ENCODE results near the gene NSUN4.
"Not testable (repeated sequence)": the region's sequence is repeated elsewhere in the genome, so short reads cannot be mapped to it uniquely, and the experiment has no call there.

Gene NSUN4

DNA sequence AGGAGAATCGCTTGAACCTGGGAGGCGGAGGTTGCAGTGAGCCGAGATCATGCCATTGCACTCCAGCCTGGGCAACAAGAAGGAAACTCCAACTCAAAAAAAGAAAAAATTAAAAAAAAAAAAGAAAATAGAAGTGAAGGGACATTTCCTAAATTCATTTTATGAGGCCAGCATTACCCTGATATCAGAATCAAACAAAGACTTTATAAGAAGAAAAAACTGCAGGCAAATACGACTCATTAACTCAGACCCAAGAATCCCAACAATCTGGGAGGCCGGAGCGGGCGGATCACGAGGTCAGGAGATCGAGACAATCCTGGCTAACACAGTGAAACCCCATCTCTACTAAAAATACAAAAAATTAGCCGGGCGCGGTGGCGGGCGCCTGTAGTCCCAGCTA is 3.2 kb upstream of the NSUN4 start:
- H3K4me3 Mint-ChIP-seq, H3K9me3 Mint-ChIP-seq, DNase-seq, H3K27ac Mint-ChIP-seq, H3K27me3 Mint-ChIP-seq: not testable (repeated sequence)
- H3K36me3 Mint-ChIP-seq (ENCODE audit: low read depth), result peaks cover 23% of the 10 kb centered on the region
- peaks cover 30% of the 10 kb centered on the region for H3K4me1 Mint-ChIP-seq (ENCODE audit: low read depth)

DNA sequence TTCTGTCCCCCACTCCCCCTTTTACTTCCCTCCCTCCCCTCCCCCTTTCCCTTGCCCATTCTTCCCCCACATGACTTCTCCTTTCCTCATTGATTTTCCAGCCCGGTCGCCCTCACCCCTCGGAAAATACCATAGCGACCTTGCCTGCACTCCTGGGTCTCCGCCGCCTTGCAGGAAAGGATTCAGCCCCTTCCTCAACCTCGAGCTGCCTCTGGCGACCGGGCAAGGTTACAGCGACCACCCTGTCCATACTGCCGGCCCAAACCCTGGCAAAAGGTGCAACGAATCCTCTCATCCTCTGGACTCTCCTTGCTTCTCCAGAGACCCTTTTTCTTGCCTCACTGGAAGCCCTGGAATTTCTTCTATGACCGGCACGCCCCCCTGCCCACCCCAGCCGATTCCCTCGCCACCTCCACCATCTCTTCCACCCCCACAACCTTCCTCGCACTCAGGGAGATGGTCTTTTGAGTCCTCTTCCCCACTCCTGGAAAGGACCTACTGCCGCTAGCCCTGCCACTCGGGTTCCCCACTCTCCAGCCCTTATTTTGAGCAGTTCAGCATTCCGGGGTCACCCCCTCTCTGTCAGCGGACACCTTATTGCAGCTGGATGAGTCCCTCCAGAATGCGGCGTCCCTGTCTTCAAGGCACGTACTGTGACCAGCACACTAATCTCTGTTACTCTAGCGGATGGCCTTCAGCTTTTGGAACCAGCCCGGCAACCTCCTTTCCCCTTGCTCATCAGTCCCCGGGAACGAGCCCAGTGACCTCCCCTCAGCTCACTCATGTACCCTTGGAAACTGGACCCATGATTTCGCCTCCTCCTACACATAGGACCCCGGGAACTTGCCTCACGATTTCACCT is 846 bp downstream of the NSUN4 start:
- Mint-ChIP-seq H3K27me3 (no peaks in the 10 kb centered on the region), H3K36me3 (ENCODE audit: low read depth) (peaks cover 62% of the 10 kb centered on the region), H3K4me3 (peak overlapping the region; percentile 99), H3K27ac (peak overlapping the region; percentile 100), H3K4me1 (ENCODE audit: low read depth) (peaks cover 59% of the 10 kb centered on the region), H3K9me3 (no peaks in the 10 kb centered on the region)
- no peak for DNase-seq

GRCh38 chr1:46342084-46342656 is 1.6 kb downstream of the NSUN4 start:
- DNase-seq, result no peak
- Mint-ChIP-seq H3K27me3 (no peaks in the 10 kb centered on the region), H3K4me1 (ENCODE audit: low read depth) (peaks cover 60% of the 10 kb centered on the region), H3K27ac (peak overlapping the region; percentile 100), H3K4me3 (peak overlapping the region; percentile 99), H3K9me3 (no peaks in the 10 kb centered on the region), H3K36me3 (ENCODE audit: low read depth) (peaks cover 68% of the 10 kb centered on the region)

- peaks cover 75% of the 10 kb centered on the region for H3K36me3 Mint-ChIP-seq (ENCODE audit: low read depth)
- H3K27me3 Mint-ChIP-seq, result no peaks in the 10 kb centered on the region
- peak overlapping the region; percentile 100 for H3K27ac Mint-ChIP-seq
- H3K4me3 Mint-ChIP-seq, result peak overlapping the region; percentile 99
- H3K4me1 Mint-ChIP-seq (ENCODE audit: low read depth), result peaks cover 65% of the 10 kb centered on the region
- DNase-seq, result no peak
- no peaks in the 10 kb centered on the region for H3K9me3 Mint-ChIP-seq
These were observed 2.2 kb downstream of the NSUN4 start for GRCh38 chr1:46342677-46343350.

- Mint-ChIP-seq H3K27ac (peak overlapping the region; percentile 100), H3K4me3 (no peak overlapping the region), H3K4me1 (ENCODE audit: low read depth) (peaks cover 71% of the 10 kb centered on the region), H3K27me3 (no peaks in the 10 kb centered on the region), H3K9me3 (no peaks in the 10 kb centered on the region), H3K36me3 (ENCODE audit: low read depth) (peaks cover 80% of the 10 kb centered on the region)
- DNase-seq, result no peak
These were observed 2.7 kb downstream of the NSUN4 start for GRCh38 chr1:46343351-46343695.

DNA sequence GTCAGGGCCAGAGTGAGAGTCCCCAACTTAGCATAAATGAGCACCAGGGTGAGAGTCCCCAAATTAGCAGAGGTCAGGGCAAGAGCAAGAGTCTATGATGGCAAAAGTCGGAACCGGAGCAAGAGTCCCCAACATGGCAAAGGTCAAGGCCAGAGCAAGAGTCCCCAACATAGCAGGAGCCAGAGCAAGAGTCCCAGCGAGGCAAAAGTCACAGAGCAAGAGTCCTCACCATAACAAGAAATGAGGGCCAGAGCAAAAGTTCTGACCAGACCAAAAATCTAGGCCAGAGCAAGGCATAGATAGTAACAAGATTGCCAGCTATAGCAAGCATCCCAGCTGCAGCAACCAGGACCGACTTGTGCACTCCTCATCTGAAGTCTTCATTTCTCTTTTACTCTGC is 3.1 kb downstream of the NSUN4 start:
- H3K4me1 Mint-ChIP-seq (ENCODE audit: low read depth), result peaks cover 70% of the 10 kb centered on the region

DNA sequence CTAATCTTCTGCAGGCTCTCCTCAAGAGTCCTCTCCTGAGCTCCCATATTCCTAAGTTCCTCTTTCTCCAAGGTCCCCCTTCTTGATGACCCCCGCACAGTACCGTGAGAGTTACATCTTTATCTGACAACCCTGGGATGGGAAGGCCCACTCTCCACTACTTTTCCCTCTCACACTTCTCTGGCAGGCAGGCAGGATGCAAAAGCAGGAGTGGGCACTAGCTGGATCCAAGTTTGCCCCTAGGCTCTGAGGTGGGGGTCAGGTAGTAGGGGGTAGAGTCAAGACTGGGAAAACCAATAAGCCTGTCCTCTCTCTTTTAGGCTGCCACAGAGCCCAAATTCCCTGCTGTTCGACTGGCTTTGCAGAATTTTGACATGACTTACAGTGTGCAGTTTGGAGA is 3.9 kb downstream of the NSUN4 start:
- Mint-ChIP-seq H3K36me3 (ENCODE audit: low read depth) (peaks cover 88% of the 10 kb centered on the region), H3K27me3 (no peaks in the 10 kb centered on the region), H3K4me3 (no peak overlapping the region), H3K27ac (peak overlapping the region; percentile 100), H3K9me3 (no peaks in the 10 kb centered on the region), H3K4me1 (ENCODE audit: low read depth) (peaks cover 66% of the 10 kb centered on the region)
- DNase-seq, result no peak

More for the DNA sequence above, 3.1 kb downstream of the NSUN4 start:
- Mint-ChIP-seq H3K4me3 (no peak overlapping the region), H3K27me3 (no peaks in the 10 kb centered on the region), H3K36me3 (ENCODE audit: low read depth) (peaks cover 83% of the 10 kb centered on the region), H3K27ac (peak overlapping the region; percentile 100), H3K9me3 (no peaks in the 10 kb centered on the region)
- DNase-seq, result no peak

DNA sequence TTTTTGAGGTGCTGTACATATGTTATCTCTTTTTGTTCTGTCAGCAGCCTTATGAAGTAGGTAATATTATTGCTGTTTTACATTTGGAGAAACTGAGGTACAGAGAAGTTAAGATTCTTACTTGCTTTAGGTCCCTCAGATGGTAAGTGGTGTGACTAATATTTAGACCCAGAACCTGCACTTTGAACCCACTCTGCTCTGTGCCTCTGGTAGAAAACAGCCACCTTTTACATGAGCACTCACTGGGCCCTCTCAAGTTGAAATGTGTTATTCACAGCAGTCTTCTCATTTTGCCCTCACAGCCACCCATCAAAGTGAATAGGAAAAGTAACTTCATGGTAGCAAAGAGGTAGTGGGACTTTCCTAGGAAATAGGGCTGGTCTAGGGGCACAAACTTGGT is 4.7 kb downstream of the NSUN4 start:
- no peaks in the 10 kb centered on the region for H3K27me3 Mint-ChIP-seq
- DNase-seq, result no peak
- peaks cover 95% of the 10 kb centered on the region for H3K36me3 Mint-ChIP-seq (ENCODE audit: low read depth)
- H3K9me3 Mint-ChIP-seq, result no peaks in the 10 kb centered on the region
- H3K4me1 Mint-ChIP-seq (ENCODE audit: low read depth), result peaks cover 62% of the 10 kb centered on the region
- peak overlapping the region; percentile 100 for H3K27ac Mint-ChIP-seq
- no peak overlapping the region for H3K4me3 Mint-ChIP-seq

DNA sequence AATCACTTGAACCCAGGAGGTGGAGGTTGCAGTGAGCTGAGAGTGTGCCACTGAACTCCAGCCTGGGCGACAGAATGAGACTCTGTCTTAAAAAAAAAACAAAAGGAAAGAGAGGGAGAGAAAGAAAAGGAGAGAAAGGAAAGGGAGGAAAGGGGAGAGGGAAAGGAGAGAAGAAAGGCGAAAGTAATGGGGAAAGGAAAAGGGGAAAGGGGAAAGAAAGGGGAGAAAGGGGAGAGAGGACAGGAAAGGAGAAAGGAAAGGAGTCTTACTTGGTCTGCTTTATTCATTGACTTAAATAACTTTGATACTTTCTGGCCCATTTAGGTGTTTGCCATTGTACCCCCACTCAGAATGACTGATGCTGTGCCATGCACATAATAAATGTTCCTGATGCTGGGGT is 11.8 kb downstream of the NSUN4 start:
- Mint-ChIP-seq H3K27me3 (no peaks in the 10 kb centered on the region), H3K4me3 (no peak overlapping the region), H3K9me3 (no peaks in the 10 kb centered on the region), H3K27ac (no peak overlapping the region), H3K4me1 (ENCODE audit: low read depth) (peaks cover 13% of the 10 kb centered on the region), H3K36me3 (ENCODE audit: low read depth) (peaks cover 85% of the 10 kb centered on the region)
- no peak for DNase-seq

- H3K27ac Mint-ChIP-seq; H3K4me1 Mint-ChIP-seq (ENCODE audit: low read depth); DNase-seq; H3K4me3 Mint-ChIP-seq; H3K9me3 Mint-ChIP-seq; H3K27me3 Mint-ChIP-seq: not testable (repeated sequence)
- peaks cover 77% of the 10 kb centered on the region for H3K36me3 Mint-ChIP-seq (ENCODE audit: low read depth)
These were observed 15.3 kb downstream of the NSUN4 start for GRCh38 chr1:46355920-46356319.

GRCh38 chr1:46362158-46362557 is 21.6 kb downstream of the NSUN4 start:
- DNase-seq, result no peak
- Mint-ChIP-seq H3K27ac (no peak overlapping the region), H3K9me3 (no peaks in the 10 kb centered on the region), H3K4me3 (no peak overlapping the region), H3K36me3 (ENCODE audit: low read depth) (peaks cover 78% of the 10 kb centered on the region), H3K4me1 (ENCODE audit: low read depth) (no peaks in the 10 kb centered on the region), H3K27me3 (no peaks in the 10 kb centered on the region)

- no peak for DNase-seq
- Mint-ChIP-seq H3K27ac (no peak overlapping the region), H3K4me3 (no peak overlapping the region), H3K27me3 (no peaks in the 10 kb centered on the region), H3K9me3 (no peaks in the 10 kb centered on the region), H3K36me3 (ENCODE audit: low read depth) (peaks cover 80% of the 10 kb centered on the region), H3K4me1 (ENCODE audit: low read depth) (no peaks in the 10 kb centered on the region)
These were observed 22.5 kb downstream of the NSUN4 start for GRCh38 chr1:46363121-46363520.

- Mint-ChIP-seq H3K4me1 (ENCODE audit: low read depth) (peaks cover 4% of the 10 kb centered on the region), H3K9me3 (no peaks in the 10 kb centered on the region), H3K27me3 (no peaks in the 10 kb centered on the region), H3K4me3 (no peak overlapping the region), H3K36me3 (ENCODE audit: low read depth) (peaks cover 80% of the 10 kb centered on the region), H3K27ac (no peak overlapping the region)
- no peak for DNase-seq
These were observed 24.0 kb downstream of the NSUN4 start for GRCh38 chr1:46364612-46365011.

DNA sequence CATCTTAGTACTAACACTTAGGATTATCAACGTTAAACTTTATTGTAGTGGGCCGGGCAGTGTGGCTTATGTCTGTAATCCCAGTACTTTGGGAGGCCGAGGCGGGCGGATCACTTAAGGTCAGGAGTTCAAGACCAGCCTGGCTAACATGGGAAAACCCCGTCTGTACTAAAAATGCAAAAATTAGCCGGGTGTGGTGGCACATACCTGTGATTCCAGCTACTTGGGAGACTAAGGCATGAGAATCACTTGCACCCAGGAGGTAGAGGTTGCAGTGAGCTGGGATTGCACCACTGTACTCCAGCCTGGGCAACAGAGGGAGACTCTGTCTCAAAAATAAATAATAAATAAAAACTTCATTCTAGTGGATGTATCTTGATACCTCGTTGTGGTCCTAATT is 25.2 kb downstream of the NSUN4 start:
- H3K27ac Mint-ChIP-seq, H3K4me3 Mint-ChIP-seq, H3K9me3 Mint-ChIP-seq, DNase-seq, H3K27me3 Mint-ChIP-seq: not testable (repeated sequence)
- Mint-ChIP-seq H3K36me3 (ENCODE audit: low read depth) (peaks cover 80% of the 10 kb centered on the region), H3K4me1 (ENCODE audit: low read depth) (peaks cover 12% of the 10 kb centered on the region)

DNA sequence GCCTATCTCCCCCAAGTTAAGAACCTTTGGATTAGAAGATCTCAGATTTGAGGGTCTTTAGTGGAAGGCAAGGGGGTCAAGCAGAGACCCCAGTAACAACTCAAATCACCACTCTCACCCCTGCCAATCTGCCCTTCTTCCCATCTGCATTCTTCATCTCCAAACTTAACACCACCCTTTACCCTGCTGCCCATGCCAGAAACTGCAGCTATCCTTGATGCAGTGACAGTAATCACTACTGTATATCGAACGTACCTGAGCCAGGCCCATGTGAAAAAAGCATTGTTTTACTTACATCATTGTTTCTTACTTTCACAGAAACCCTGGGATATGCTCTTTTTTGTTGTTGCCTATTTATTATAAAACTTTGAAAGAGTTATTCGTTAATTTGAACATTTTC is 26.5 kb downstream of the NSUN4 start:
- Mint-ChIP-seq H3K4me3 (no peak overlapping the region), H3K27ac (peak overlapping the region; percentile 9), H3K9me3 (no peaks in the 10 kb centered on the region), H3K36me3 (ENCODE audit: low read depth) (peaks cover 75% of the 10 kb centered on the region), H3K27me3 (no peaks in the 10 kb centered on the region), H3K4me1 (ENCODE audit: low read depth) (peaks cover 12% of the 10 kb centered on the region)
- no peak for DNase-seq
